ENCODE data around the gene HOXD8. TPM values are rescaled to one million over a fixed set of nuclear protein-coding genes. Genes with fewer than 3 reads are reported as not detected.
A peak's percentile ranks its signal among the peaks of the same experiment; 100 is the strongest.

Gene HOXD8
- total and polyA plus RNA-seq, 9 of the 15 experiments (the other 6 are each of a cell fraction or from before 2014, with no cell fraction given) = 0.04 to 0.15 TPM; not detected in 7

DNA sequence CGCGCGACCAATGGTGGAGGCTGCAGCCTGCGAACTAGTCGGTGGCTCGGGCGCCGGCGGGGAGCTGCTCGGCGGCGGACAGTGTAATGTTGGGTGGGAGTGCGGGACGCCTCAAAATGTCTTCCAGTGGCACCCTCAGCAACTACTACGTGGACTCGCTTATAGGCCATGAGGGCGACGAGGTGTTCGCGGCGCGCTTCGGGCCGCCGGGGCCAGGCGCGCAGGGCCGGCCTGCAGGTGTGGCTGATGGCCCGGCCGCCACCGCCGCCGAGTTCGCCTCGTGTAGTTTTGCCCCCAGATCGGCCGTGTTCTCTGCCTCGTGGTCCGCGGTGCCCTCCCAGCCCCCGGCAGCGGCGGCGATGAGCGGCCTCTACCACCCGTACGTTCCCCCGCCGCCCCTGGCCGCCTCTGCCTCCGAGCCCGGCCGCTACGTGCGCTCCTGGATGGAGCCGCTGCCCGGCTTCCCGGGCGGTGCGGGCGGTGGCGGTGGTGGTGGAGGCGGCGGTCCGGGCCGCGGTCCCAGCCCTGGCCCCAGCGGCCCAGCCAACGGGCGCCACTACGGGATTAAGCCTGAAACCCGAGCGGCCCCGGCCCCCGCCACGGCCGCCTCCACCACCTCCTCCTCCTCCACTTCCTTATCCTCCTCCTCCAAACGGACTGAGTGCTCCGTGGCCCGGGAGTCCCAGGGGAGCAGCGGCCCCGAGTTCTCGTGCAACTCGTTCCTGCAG is 6.7 kb upstream of the HOXD8 start, which contains the start of gene HOXD9:
Gene HOXD9, plus strand, starts transcription at position 37 of the 728 bp plus-strand sequence. Its CDS starts 50 bp downstream, at position 87.
- H3K36me3 ChIP-seq (ENCODE audit: control insufficient read depth, insufficient read depth, low read length) = no peaks in the 10 kb centered on the region
- no peak within 1 kb of the TSS for H2AFZ ChIP-seq (ENCODE audit: low read depth, low read length)
- H3K4me1 ChIP-seq (replicated peaks in 1 of 2; ENCODE audit: control insufficient read depth in 2 of 2, insufficient read depth in 2 of 2, low read length in 2 of 2) = peaks cover 0 to 19% of the 10 kb centered on the region in 2 experiments; a peak in 2 of 5 replicates
- no peak within 1 kb of the TSS for H3K4me2 ChIP-seq (ENCODE audit: insufficient read depth, low read length)
- H4K20me1 ChIP-seq (replicated peaks; ENCODE audit: control insufficient read depth, insufficient read depth, low read length) = peaks cover 6% of the 10 kb centered on the region; the same call in 1 of the 2 replicates
- in situ Hi-C loops (cut with MboI) (no loop called here), intact Hi-C loops (cut with micrococcal nuclease) (no loop called here)
- H3K9me1 ChIP-seq (ENCODE audit: control insufficient read depth, insufficient read depth, low read length) = no peaks in the 10 kb centered on the region
- H3K27ac ChIP-seq (ENCODE audit: extremely low read depth, low read depth, low read length) = no peak within 1 kb of the TSS
- no peaks in the 10 kb centered on the region for H3K79me2 ChIP-seq (ENCODE audit: control insufficient read depth, insufficient read depth, low read length)
- ATAC-seq (no peak), FAIRE-seq (no peak), DNase-seq (ENCODE audit: extremely low read depth in 1 of 4, low spot score in 3 of 4) (no peak)
- TF ChIP-seq RBM14 (IDR thresholded peaks at IDR 0.05; ENCODE audit: borderline replicate concordance, insufficient read depth, low read depth, low read length) (no peak), ZBED1 (IDR thresholded peaks at IDR 0.05) (no peak), WHSC1 (IDR thresholded peaks at IDR 0.05; ENCODE audit: low read length) (no peak)
- TF ChIP-seq, protein P1, sequence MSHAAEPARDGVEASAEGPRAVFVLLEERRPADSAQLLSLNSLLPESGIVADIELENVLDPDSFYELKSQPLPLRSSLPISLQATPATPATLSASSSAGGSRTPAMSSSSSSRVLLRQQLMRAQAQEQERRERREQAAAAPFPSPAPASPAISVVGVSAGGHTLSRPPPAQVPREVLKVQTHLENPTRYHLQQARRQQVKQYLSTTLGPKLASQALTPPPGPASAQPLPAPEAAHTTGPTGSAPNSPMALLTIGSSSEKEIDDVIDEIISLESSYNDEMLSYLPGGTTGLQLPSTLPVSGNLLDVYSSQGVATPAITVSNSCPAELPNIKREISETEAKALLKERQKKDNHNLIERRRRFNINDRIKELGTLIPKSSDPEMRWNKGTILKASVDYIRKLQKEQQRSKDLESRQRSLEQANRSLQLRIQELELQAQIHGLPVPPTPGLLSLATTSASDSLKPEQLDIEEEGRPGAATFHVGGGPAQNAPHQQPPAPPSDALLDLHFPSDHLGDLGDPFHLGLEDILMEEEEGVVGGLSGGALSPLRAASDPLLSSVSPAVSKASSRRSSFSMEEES (CRISPR knock-in tag; IDR thresholded peaks at IDR 0.05) = peak; percentile 34; the same call in 1 of the 2 replicates
- TF ChIP-seq, protein P2, sequence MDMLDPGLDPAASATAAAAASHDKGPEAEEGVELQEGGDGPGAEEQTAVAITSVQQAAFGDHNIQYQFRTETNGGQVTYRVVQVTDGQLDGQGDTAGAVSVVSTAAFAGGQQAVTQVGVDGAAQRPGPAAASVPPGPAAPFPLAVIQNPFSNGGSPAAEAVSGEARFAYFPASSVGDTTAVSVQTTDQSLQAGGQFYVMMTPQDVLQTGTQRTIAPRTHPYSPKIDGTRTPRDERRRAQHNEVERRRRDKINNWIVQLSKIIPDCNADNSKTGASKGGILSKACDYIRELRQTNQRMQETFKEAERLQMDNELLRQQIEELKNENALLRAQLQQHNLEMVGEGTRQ (CRISPR knock-in tag; IDR thresholded peaks at IDR 0.05) = peak; percentile 57
- peaks cover 68 to 71% of the 10 kb centered on the region in 2 experiments for H3K27me3 ChIP-seq (ENCODE audit: control insufficient read depth in 2 of 2, insufficient read depth in 2 of 2, low read length in 2 of 2)
- no peak within 1 kb of the TSS for H3K4me3 ChIP-seq
- H3K9me3 ChIP-seq (replicated peaks; ENCODE audit: control insufficient read depth, insufficient read depth, low read depth, low read length) = no peaks in the 10 kb centered on the region
- BruUV-seq (replicated peaks) = no TSS peak
- no peak within 1 kb of the TSS for H3K9ac ChIP-seq (ENCODE audit: insufficient read depth in 1 of 2, low read depth in 2 of 2, low read length in 2 of 2)
- ChIA-PET POLR2A (no interaction called here), CTCF (ENCODE audit: low intra/inter-chr PET ratio) (interaction anchor here (1.1 kb wide), 1 partner anchor 1024 kb away, joined by 3 read pairs; no protein-coding TSS in a partner anchor)
- 41% methylated on average over 60 of the region's 84 CpGs for WGBS (ENCODE audit: insufficient coverage, low coverage, missing lambda C conversion rate)

Data from K562 (cell line).